ENCODE data around the gene ATP1A1. TPM values are rescaled to one million over a fixed set of nuclear protein-coding genes. Genes with fewer than 3 reads are reported as not detected.

The ATP1A1 gene
- total and polyA plus RNA-seq, 8 donors = 191 to 731 (median 235) TPM

DNA sequence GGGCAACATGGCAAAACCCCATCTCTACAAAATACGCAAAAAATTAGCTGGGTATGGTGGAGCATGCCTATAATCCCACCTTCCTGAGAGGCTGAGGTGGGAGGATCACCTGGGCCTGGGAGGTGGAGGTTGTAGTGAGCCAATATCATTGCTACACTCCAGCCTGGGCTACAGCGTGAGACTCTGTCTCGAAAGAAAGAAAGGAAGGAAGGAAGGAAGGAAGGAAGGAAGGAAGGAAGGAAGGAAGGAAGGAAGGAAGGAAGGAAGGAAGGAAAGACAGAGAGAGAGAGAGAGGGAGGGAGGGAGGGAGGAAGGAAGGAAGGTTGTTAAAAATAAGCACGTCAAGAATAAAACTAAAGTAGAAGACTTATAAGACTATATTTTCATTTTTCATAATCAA is 17.0 kb upstream of the ATP1A1 start:
- intact Hi-C loops (cut with DNase I) = no loop called here
- H3K4me3 ChIP-seq = no peak overlapping the region
- H3K36me3 ChIP-seq = no peaks in the 10 kb centered on the region
- H3K27ac ChIP-seq = no peak overlapping the region
- DNase-seq = no peak
- H3K9me3 ChIP-seq = no peaks in the 10 kb centered on the region
- H3K27me3 ChIP-seq = no peaks in the 10 kb centered on the region
- H3K4me1 ChIP-seq = no peaks in the 10 kb centered on the region
- TF ChIP-seq, protein P1, sequence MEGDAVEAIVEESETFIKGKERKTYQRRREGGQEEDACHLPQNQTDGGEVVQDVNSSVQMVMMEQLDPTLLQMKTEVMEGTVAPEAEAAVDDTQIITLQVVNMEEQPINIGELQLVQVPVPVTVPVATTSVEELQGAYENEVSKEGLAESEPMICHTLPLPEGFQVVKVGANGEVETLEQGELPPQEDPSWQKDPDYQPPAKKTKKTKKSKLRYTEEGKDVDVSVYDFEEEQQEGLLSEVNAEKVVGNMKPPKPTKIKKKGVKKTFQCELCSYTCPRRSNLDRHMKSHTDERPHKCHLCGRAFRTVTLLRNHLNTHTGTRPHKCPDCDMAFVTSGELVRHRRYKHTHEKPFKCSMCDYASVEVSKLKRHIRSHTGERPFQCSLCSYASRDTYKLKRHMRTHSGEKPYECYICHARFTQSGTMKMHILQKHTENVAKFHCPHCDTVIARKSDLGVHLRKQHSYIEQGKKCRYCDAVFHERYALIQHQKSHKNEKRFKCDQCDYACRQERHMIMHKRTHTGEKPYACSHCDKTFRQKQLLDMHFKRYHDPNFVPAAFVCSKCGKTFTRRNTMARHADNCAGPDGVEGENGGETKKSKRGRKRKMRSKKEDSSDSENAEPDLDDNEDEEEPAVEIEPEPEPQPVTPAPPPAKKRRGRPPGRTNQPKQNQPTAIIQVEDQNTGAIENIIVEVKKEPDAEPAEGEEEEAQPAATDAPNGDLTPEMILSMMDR (IDR thresholded peaks at IDR 0.05) = no peak
- no peak for ATAC-seq

DNA sequence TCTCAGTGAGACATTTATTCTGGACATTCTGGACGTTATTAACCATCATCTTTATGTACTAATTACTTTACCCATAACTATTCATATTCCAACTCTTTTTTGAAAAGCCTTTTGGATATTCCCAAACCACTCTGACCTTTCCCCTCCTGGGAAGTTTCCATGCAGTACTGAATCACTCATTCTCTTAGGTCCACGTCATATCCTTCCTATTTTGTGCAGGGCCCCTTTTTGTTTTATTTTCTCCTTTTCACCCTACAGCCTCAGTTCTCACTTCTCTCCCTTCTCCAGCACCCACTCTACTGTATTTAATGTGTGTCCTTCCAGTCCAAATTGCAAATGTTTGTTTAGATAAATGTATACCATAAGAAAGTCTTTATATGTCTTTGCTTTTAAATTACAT is 16.4 kb upstream of the ATP1A1 start:
- TF ChIP-seq, protein P1 (IDR thresholded peaks at IDR 0.05) = no peak
- Histone ChIP-seq H3K27me3 (no peaks in the 10 kb centered on the region), H3K4me3 (no peak overlapping the region), H3K4me1 (no peaks in the 10 kb centered on the region), H3K36me3 (no peaks in the 10 kb centered on the region), H3K9me3 (no peaks in the 10 kb centered on the region), H3K27ac (no peak overlapping the region)
- DNase-seq (no peak), ATAC-seq (no peak)
- intact Hi-C loops (cut with DNase I) = no loop called here

DNA sequence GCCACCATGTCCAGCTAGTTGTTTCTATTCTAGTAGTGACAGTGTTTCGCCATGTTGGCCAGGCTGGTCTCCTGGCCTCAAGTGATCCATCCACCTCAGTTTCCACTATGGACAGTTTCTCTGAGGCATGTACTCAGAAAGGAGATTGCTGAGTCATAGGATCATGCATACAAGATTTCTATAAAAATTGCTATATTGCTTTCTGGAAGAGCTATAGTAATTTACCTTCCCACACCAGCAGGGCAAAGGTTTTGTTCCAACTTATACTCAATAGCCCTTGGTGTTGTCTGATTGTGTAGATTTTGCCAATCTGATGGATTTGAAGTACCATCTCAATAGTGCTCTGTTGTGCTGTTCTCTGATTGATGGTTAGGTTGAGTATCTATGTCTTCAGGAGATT is 15.6 kb upstream of the ATP1A1 start:
- TF ChIP-seq, protein P1 (IDR thresholded peaks at IDR 0.05) = no peak
- intact Hi-C loops (cut with DNase I) = no loop called here
- H3K4me3 ChIP-seq = no peak overlapping the region
- H3K9me3 ChIP-seq = no peaks in the 10 kb centered on the region
- no peaks in the 10 kb centered on the region for H3K36me3 ChIP-seq
- no peaks in the 10 kb centered on the region for H3K4me1 ChIP-seq
- H3K27me3 ChIP-seq = no peaks in the 10 kb centered on the region
- ATAC-seq (no peak), DNase-seq (no peak)
- no peak overlapping the region for H3K27ac ChIP-seq

DNA sequence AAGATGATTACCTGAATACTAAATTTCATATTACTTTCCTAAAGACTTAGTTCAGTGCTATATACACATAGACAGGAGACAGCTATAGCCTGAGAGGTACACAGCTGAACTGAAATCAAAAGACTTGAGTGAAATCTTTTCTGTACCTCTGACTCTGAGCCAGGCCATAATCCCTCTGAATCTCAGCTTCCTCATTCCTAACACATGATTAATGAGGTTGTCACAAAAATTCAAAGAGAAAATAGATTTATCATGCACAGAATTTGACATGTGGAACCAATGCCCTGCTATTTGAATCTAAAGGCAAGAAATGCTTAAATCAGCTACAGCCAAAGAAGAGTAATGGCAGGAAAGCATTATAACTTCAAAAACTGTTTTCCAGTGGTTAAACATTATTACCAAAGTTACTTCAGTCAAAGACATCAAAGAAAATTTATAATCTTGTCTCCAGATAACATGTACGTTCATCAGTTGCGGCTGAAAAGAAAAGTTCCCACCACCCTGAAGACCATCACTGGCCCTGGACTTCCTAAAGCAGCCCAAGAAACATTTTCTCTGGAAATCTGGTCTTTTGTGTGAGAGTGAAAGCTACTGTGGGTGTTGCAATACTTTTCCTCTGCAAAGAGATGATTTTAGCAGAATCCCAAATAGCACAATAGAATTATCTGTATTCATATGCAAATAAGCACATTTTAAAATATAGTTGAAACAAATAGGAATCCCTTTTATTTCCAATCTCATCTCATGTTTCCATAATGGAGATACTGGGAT is 13.8 kb upstream of the ATP1A1 start:
- H3K4me3 ChIP-seq = no peak overlapping the region
- no peaks in the 10 kb centered on the region for H3K4me1 ChIP-seq
- no peaks in the 10 kb centered on the region for H3K27me3 ChIP-seq
- no peaks in the 10 kb centered on the region for H3K36me3 ChIP-seq
- TF ChIP-seq, protein P1 (IDR thresholded peaks at IDR 0.05) = no peak
- H3K9me3 ChIP-seq = no peaks in the 10 kb centered on the region
- intact Hi-C loops (cut with DNase I) = no loop called here
- DNase-seq (no peak), ATAC-seq (peak; percentile 69)
- no peak overlapping the region for H3K27ac ChIP-seq

DNA sequence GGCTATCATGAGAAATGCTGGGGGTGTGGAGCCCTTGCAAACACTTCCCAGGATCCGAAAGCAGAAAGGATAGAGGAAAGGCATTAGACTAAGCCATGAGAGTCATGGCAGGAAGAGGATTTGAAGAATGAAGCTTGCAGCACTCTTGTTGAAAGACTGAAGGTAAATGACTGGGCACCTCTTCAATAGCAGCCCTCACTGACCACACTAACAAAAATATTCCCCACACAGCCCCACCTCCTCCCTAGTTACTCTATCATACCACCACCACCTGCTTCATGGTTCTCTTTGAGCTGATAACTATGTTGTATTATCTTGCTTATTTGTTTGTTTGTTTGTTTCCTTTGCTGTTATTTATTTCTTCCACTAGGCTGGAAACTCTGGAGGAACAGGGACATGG is 13.2 kb upstream of the ATP1A1 start:
- TF ChIP-seq, protein P1 (IDR thresholded peaks at IDR 0.05) = no peak
- Histone ChIP-seq H3K27me3 (no peaks in the 10 kb centered on the region), H3K9me3 (no peaks in the 10 kb centered on the region), H3K27ac (no peak overlapping the region), H3K36me3 (no peaks in the 10 kb centered on the region), H3K4me1 (no peaks in the 10 kb centered on the region), H3K4me3 (no peak overlapping the region)
- intact Hi-C loops (cut with DNase I) = loop anchor here in 1 of 2 donors (5.0 kb wide), 1 partner anchor 127 kb away; no protein-coding TSS in a partner anchor
- ATAC-seq (peak; percentile 12), DNase-seq (no peak)
